CD14-positive monocyte (primary cell): ENCODE data around the gene CTBP2. TPM values are rescaled to one million over a fixed set of nuclear protein-coding genes. Genes with fewer than 3 reads are reported as not detected.

ENCODE experiments used
- DNase-seq, 3 donors: peaks; one replicate each; pipeline ENCODE4 v3.0.0-alpha.2; 2011 to 2022
- H2AFZ ChIP-seq: 2 replicates; pipeline ENCODE4 v1.6.0; 2012; ENCODE audit warnings: mild to moderate bottlenecking, low read depth, low read length, inconsistent platforms; ENCODE audit not compliant: insufficient read depth, poor library complexity, severe bottlenecking
- H3K27ac ChIP-seq, 2 donors: 1 replicate in 1 of 2; 2 replicates in 1 of 2; pipeline ENCODE4 v1.5.1; 2012 to 2013; ENCODE audit warnings: low read length in 2 of 2, control low read depth in 1 of 2, inconsistent platforms in 1 of 2, low read depth in 1 of 2, mild to moderate bottlenecking in 1 of 2
- H3K27me3 ChIP-seq, 2 donors: one replicate each; pipeline versions ENCODE4 v1.6.0 to v1.6.1; 2011 to 2013; ENCODE audit warnings: low read length in 2 of 2; ENCODE audit not compliant: control insufficient read depth in 2 of 2, insufficient read depth in 2 of 2
- H3K36me3 ChIP-seq, 2 donors: replicated peaks in 1 of 2; 1 replicate in 1 of 2; 2 replicates in 1 of 2; pipeline versions ENCODE4 v1.5.1 to v1.6.1; 2012 to 2013; ENCODE audit warnings: low read length in 2 of 2, control low read depth in 1 of 2, inconsistent platforms in 1 of 2, mild to moderate bottlenecking in 1 of 2; ENCODE audit not compliant: insufficient read depth in 2 of 2, control insufficient read depth in 1 of 2
- H3K4me1 ChIP-seq, 2 donors: 1 replicate in 1 of 2; 2 replicates in 1 of 2; pipeline versions ENCODE4 v1.5.1 to v1.6.1; 2012 to 2013; ENCODE audit warnings: low read length in 2 of 2, control low read depth in 1 of 2, inconsistent platforms in 1 of 2, mild to moderate bottlenecking in 1 of 2, moderate library complexity in 1 of 2; ENCODE audit not compliant: insufficient read depth in 2 of 2, control insufficient read depth in 1 of 2
- H3K4me2 ChIP-seq: replicated peaks from 2 replicates; pipeline ENCODE3; 2012; ENCODE audit warnings: low read length, moderate library complexity, mild to moderate bottlenecking; ENCODE audit not compliant: poor library complexity, severe bottlenecking; ENCODE audit errors: extremely low read depth
- H3K4me3 ChIP-seq, 3 experiments: fragments of 200-600 bp in 1 of 3; sonication (generic) in 1 of 3; replicated peaks in 1 of 3; 1 replicate in 2 of 3; 2 replicates in 1 of 3; pipeline ENCODE4 v1.5.1; 2011 to 2013; ENCODE audit warnings: low read length in 3 of 3, mild to moderate bottlenecking in 3 of 3, control low read depth in 2 of 3, low read depth in 2 of 3, inconsistent platforms in 1 of 3, moderate library complexity in 1 of 3
- H3K79me2 ChIP-seq: 2 replicates; pipeline ENCODE4 v1.6.0; 2012; ENCODE audit warnings: mild to moderate bottlenecking, control low read depth, inconsistent platforms, low read length, moderate library complexity; ENCODE audit not compliant: insufficient read depth
- H3K9ac ChIP-seq: 2 replicates; pipeline ENCODE4 v1.6.0; 2017; ENCODE audit warnings: low read length, mild to moderate bottlenecking; ENCODE audit not compliant: insufficient read depth, poor library complexity, severe bottlenecking
- H3K9me3 ChIP-seq, 2 donors: replicated peaks in 1 of 2; 1 replicate in 1 of 2; 2 replicates in 1 of 2; pipeline versions ENCODE4 v1.5.1 to v1.6.1; 2012 to 2013; ENCODE audit warnings: low read length in 2 of 2, control low read depth in 1 of 2; ENCODE audit not compliant: control insufficient read depth in 1 of 2, insufficient read depth in 1 of 2
- H4K20me1 ChIP-seq: 2 replicates; pipeline ENCODE4 v1.6.0; 2012; ENCODE audit warnings: mild to moderate bottlenecking, low read length, control low read depth, moderate library complexity; ENCODE audit not compliant: insufficient read depth
- H3K27ac Mint-ChIP-seq, 7 donors: one replicate each; pipeline ENCODE4 v1.8.0; 2020; ENCODE audit warnings: mild to moderate bottlenecking in 7 of 7, mixed read lengths in 7 of 7, moderate library complexity in 6 of 7, inconsistent platforms in 2 of 7
- H3K27me3 Mint-ChIP-seq, 3 donors: one replicate each; pipeline ENCODE4 v1.8.0; 2021 to 2022; ENCODE audit warnings: low read depth in 3 of 3, mild to moderate bottlenecking in 3 of 3, mixed read lengths in 3 of 3, moderate library complexity in 3 of 3, inconsistent platforms in 1 of 3
- H3K36me3 Mint-ChIP-seq, 2 donors: one replicate each; pipeline ENCODE4 v1.8.0; 2020; ENCODE audit warnings: mixed read lengths in 2 of 2, inconsistent platforms in 1 of 2, mild to moderate bottlenecking in 1 of 2
- H3K4me1 Mint-ChIP-seq: one replicate; pipeline ENCODE4 v1.8.0; 2020; ENCODE audit warnings: mild to moderate bottlenecking, mixed read lengths
- H3K4me3 Mint-ChIP-seq, 2 donors: one replicate each; pipeline ENCODE4 v1.8.0; 2020; ENCODE audit warnings: mild to moderate bottlenecking in 2 of 2, mixed read lengths in 2 of 2, moderate library complexity in 1 of 2
- H3K9me3 Mint-ChIP-seq, 7 donors: one replicate each; pipeline ENCODE4 v1.8.0; 2020 to 2022; ENCODE audit warnings: mixed read lengths in 7 of 7, mild to moderate bottlenecking in 6 of 7, moderate library complexity in 6 of 7, inconsistent platforms in 2 of 7
- WGBS: methylation state at CpG from one replicate; pipeline ENCODE4 v1.1.5; 2013; ENCODE audit warnings: missing lambda C conversion rate; ENCODE audit not compliant: insufficient coverage; 5-methylcytosine and 5-hydroxymethylcytosine counted together
- intact Hi-C, 2 donors: fragments of 100-400 bp; cut with micrococcal nuclease; formaldehyde crosslinking; loops; one replicate each; pipeline versions ENCODE4 v1.15.0 to v1.15.1; 2023
- polyA plus RNA-seq, 3 donors: library from polyadenylated mRNA; depleted of rRNA in 1 of 3; unstranded in 2 of 3; stranded (reverse) in 1 of 3; fragments of 300-500 nt in 2 of 3; fragments of >200 nt in 1 of 3; fragmentation: Illumina TruSeq in 2 of 3; gene quantifications; 1 replicate in 2 of 3; 2 replicates in 1 of 3; pipeline ENCODE4 v1.2.3, GENCODE V29; 2012 to 2021
- TF ChIP-seq, protein P1 (sequence below): fragments of 200-600 bp; IDR thresholded peaks from one replicate; pipeline ENCODE4 v1.8.0; 2022; ENCODE audit warnings: antibody characterized with exemption, mild to moderate bottlenecking

CTBP2 gene
- polyA plus RNA-seq, 3 donors = 40.9 to 87.1 (median 41.1) TPM

DNA sequence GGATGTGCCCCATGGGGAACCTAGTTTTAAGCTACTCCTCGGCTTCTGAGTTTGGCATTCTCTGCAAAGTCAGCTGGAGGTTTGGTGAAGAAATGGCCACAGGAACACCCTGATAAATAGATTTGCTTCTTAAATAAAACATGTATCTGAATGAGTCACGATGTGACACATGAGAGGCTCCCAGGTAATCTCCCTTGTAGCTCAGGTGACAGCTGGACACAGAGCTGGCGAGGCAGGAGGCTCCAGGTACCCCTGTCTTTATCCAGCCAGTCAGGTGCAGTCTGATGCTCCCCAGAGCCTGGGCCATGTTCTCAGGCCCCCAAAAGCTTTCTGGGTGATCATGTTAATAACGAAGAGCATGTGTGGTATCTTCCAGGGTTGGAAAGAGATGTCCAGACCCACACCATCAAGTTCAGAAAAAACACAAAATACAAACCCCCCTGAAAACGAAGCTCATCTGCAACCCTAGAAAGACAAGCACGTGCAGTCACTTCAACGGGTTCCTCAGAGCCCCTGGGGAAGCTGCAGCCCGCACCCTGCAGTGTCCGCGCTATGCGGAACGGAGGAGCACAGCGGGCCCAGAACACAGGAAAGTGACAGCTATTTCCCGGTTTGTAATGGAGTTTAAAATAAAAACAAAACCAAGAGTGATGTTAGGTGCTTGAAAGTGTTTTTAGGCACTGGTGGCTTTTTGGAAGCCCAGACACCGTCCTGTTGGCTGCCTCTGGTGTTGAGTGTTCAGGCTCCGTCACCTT lies 149.0 kb downstream of the CTBP2 start:
- peaks cover 0 to 2% (median 0%) of the 10 kb centered on the region in 3 donors for H3K27me3 Mint-ChIP-seq
- WGBS = 96% methylated on average over 12 of the region's 16 CpGs
- TF ChIP-seq, protein P1, sequence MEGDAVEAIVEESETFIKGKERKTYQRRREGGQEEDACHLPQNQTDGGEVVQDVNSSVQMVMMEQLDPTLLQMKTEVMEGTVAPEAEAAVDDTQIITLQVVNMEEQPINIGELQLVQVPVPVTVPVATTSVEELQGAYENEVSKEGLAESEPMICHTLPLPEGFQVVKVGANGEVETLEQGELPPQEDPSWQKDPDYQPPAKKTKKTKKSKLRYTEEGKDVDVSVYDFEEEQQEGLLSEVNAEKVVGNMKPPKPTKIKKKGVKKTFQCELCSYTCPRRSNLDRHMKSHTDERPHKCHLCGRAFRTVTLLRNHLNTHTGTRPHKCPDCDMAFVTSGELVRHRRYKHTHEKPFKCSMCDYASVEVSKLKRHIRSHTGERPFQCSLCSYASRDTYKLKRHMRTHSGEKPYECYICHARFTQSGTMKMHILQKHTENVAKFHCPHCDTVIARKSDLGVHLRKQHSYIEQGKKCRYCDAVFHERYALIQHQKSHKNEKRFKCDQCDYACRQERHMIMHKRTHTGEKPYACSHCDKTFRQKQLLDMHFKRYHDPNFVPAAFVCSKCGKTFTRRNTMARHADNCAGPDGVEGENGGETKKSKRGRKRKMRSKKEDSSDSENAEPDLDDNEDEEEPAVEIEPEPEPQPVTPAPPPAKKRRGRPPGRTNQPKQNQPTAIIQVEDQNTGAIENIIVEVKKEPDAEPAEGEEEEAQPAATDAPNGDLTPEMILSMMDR = no peak
- H3K4me1 Mint-ChIP-seq = no peaks in the 10 kb centered on the region
- H4K20me1 ChIP-seq = peaks cover 100% of the 10 kb centered on the region
- peaks cover 26 to 74% of the 10 kb centered on the region in 2 donors for H3K36me3 Mint-ChIP-seq
- no peaks in the 10 kb centered on the region for H3K9me3 ChIP-seq
- H3K4me1 ChIP-seq = no peaks in the 10 kb centered on the region
- no peak for DNase-seq
- peaks cover 0 to 2% (median 0%) of the 10 kb centered on the region in 7 donors for H3K9me3 Mint-ChIP-seq
- no peak overlapping the region for H3K9ac ChIP-seq
- intact Hi-C loops = no loop called here
- peak overlapping the region in 3 of 7 donors; percentile 9 to 24 (median 12) for H3K27ac Mint-ChIP-seq
- H2AFZ ChIP-seq = no peak overlapping the region
- no peak overlapping the region for H3K27ac ChIP-seq
- H3K4me3 ChIP-seq = no peak overlapping the region
- H3K4me2 ChIP-seq = no peak overlapping the region
- H3K36me3 ChIP-seq = peaks cover 39 to 84% of the 10 kb centered on the region in 2 donors
- H3K79me2 ChIP-seq = peaks cover 90% of the 10 kb centered on the region
- no peaks in the 10 kb centered on the region for H3K27me3 ChIP-seq
- H3K4me3 Mint-ChIP-seq = no peak overlapping the region

DNA sequence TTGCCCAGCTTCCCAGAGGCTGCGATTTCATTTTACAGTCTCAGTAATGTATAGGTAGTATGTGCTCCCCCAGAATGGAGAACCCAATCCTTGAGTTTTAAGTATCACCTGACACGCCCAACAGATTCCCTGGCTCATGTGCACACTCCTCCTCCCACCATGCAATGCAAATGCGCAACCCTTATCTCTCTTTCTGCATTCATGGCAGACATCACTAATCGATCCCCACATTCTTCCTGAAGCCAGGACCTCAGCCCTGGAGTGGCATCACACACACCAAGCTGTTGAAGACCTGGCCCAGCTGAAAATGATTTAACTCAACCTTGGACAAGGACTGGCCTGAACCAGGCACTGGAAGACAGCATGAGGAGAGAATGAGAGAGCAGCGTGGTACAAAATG lies 150.0 kb downstream of the CTBP2 start:
- Histone ChIP-seq H4K20me1 (peaks cover 100% of the 10 kb centered on the region), H3K4me3 (no peak overlapping the region), H3K4me2 (no peak overlapping the region), H3K9me3 (no peaks in the 10 kb centered on the region), H3K9ac (no peak overlapping the region), H3K79me2 (peaks cover 88% of the 10 kb centered on the region), H3K27ac (no peak overlapping the region), H3K36me3 (peaks cover 41 to 84% of the 10 kb centered on the region in 2 donors), H2AFZ (no peak overlapping the region), H3K4me1 (no peaks in the 10 kb centered on the region), H3K27me3 (no peaks in the 10 kb centered on the region)
- DNase-seq = no peak
- no peaks in the 10 kb centered on the region for H3K4me1 Mint-ChIP-seq
- no peak overlapping the region for H3K4me3 Mint-ChIP-seq
- intact Hi-C loops = no loop called here
- peaks cover 0 to 2% (median 0%) of the 10 kb centered on the region in 7 donors for H3K9me3 Mint-ChIP-seq
- TF ChIP-seq, protein P1 = no peak
- H3K36me3 Mint-ChIP-seq = peaks cover 35 to 76% of the 10 kb centered on the region in 2 donors
- peaks cover 0 to 3% (median 0%) of the 10 kb centered on the region in 3 donors for H3K27me3 Mint-ChIP-seq
- peak overlapping the region in 5 of 7 donors; percentile 0 to 43 (median 24) for H3K27ac Mint-ChIP-seq
- WGBS = 100% methylated on average over 4 of the region's 5 CpGs
